GM21619 (cell line): Measurements from ENCODE around the gene ERCC6L2.

Experiments used
- ATAC-seq: cut with Tn5 transposase; IDR thresholded peaks from one replicate; pipeline ENCODE4 v1.9.1; 2021; ENCODE audit not compliant: unreplicated experiment

Gene ERCC6L2

GRCh38 chr9:95857896-95858295, 17.6 kb upstream of the ERCC6L2 start:
- peak; percentile 47 for ATAC-seq

GRCh38 chr9:95862343-95862742, 13.1 kb upstream of the ERCC6L2 start:
- no peak for ATAC-seq

- peak; percentile 56 for ATAC-seq
Measured at GRCh38 chr9:95864852-95865580, 10.5 kb upstream of the ERCC6L2 start.

- ATAC-seq = no peak
Measured at GRCh38 chr9:95870352-95870751, 5.1 kb upstream of the ERCC6L2 start.

GRCh38 chr9:95870906-95871305, 4.6 kb upstream of the ERCC6L2 start:
- no peak for ATAC-seq

GRCh38 chr9:95874303-95874988, 1.0 kb upstream of the ERCC6L2 start:
- ATAC-seq = no peak

- ATAC-seq = no peak
Measured at GRCh38 chr9:95874989-95875304, 544 bp upstream of the ERCC6L2 start.

GRCh38 chr9:95876138-95876444, 600 bp downstream of the ERCC6L2 start:
- ATAC-seq = no peak

- ATAC-seq = no peak
Measured at GRCh38 chr9:95876595-95876994, 1.1 kb downstream of the ERCC6L2 start.

GRCh38 chr9:95877984-95878383, 2.5 kb downstream of the ERCC6L2 start:
- ATAC-seq = no peak

GRCh38 chr9:95879591-95879990, 4.1 kb downstream of the ERCC6L2 start:
- no peak for ATAC-seq

- ATAC-seq = no peak
Measured at GRCh38 chr9:95880021-95880690, 4.7 kb downstream of the ERCC6L2 start.

GRCh38 chr9:95887926-95888497, 12.5 kb downstream of the ERCC6L2 start:
- ATAC-seq = no peak

- ATAC-seq = no peak
Measured at GRCh38 chr9:95890594-95890993, 15.1 kb downstream of the ERCC6L2 start.

- ATAC-seq = no peak
Measured at GRCh38 chr9:95891067-95891671, 15.7 kb downstream of the ERCC6L2 start.

GRCh38 chr9:95892690-95893089, 17.2 kb downstream of the ERCC6L2 start:
- ATAC-seq = no peak

- no peak for ATAC-seq
Measured at GRCh38 chr9:95896580-95896979, 21.1 kb downstream of the ERCC6L2 start.

- ATAC-seq = no peak
Measured at GRCh38 chr9:95901506-95901905, 26.0 kb downstream of the ERCC6L2 start.

GRCh38 chr9:95903398-95903797, 27.9 kb downstream of the ERCC6L2 start:
- no peak for ATAC-seq

- no peak for ATAC-seq
Measured at GRCh38 chr9:95907794-95908193, 32.3 kb downstream of the ERCC6L2 start.

- no peak for ATAC-seq
Measured at GRCh38 chr9:95910023-95910707, 34.7 kb downstream of the ERCC6L2 start.
